IMR-90 (cell line): ENCODE data around the gene SLC25A33. TPM values are rescaled to one million over a fixed set of nuclear protein-coding genes. Genes with fewer than 3 reads are reported as not detected.

Experiments used
- ATAC-seq: fragments of 200-7000 bp; cut with Tn5 transposase; 2 replicates; pipeline ENCODE4 v1.9.1; 2020; ENCODE audit warnings: low read depth, mild to moderate bottlenecking, moderate library complexity
- BruUV-seq: library from RNA; stranded (reverse); fragments of 400-500 nt; replicated peaks from 2 replicates; lab custom pipeline; 2021; lab: Mats Ljungman, UMichigan
- CTCF ChIA-PET: fragments of 300-600 bp; formaldehyde crosslinking; extraction: SDS; loops from one replicate; lab custom pipeline; 2021; ENCODE audit warnings: antibody characterized with exemption; lab: Yijun Ruan, JAX
- POLR2A ChIA-PET: fragments of 300-600 bp; sonication (Branson Sonifier 250); formaldehyde crosslinking; loops from one replicate; lab custom pipeline; 2022; ENCODE audit warnings: antibody characterized with exemption; ENCODE audit not compliant: unreplicated experiment; lab: Charles Lee
- DNase-seq: peaks from one replicate; pipeline ENCODE4 v3.0.0; 2013
- H2AFZ ChIP-seq: replicated peaks from 2 replicates; pipeline ENCODE3; 2013; ENCODE audit warnings: low read length, mild to moderate bottlenecking; ENCODE audit not compliant: poor library complexity
- H2AK5ac ChIP-seq: 2 replicates; pipeline ENCODE4 v1.6.1; 2013; ENCODE audit warnings: low read depth, low read length, inconsistent platforms
- H2AK9ac ChIP-seq: replicated peaks from 2 replicates; pipeline ENCODE3; 2013; ENCODE audit warnings: mild to moderate bottlenecking, low read depth, low read length, moderate library complexity; ENCODE audit not compliant: poor library complexity
- H2BK120ac ChIP-seq: 2 replicates; pipeline ENCODE4 v1.6.1; 2013; ENCODE audit warnings: low read depth, low read length, inconsistent platforms
- H2BK15ac ChIP-seq: 3 replicates; pipeline ENCODE4 v1.6.1; 2013; ENCODE audit warnings: low read depth, low read length, inconsistent platforms
- H2BK20ac ChIP-seq: 2 replicates; pipeline ENCODE4 v1.6.1; 2013; ENCODE audit warnings: low read depth, mild to moderate bottlenecking, inconsistent platforms, low read length, moderate library complexity
- H2BK5ac ChIP-seq: 2 replicates; pipeline ENCODE4 v1.6.1; 2013; ENCODE audit warnings: mild to moderate bottlenecking, low read depth, low read length, inconsistent platforms; ENCODE audit not compliant: poor library complexity, severe bottlenecking
- H3K14ac ChIP-seq: replicated peaks from 2 replicates; pipeline ENCODE4 v1.6.1; 2013; ENCODE audit warnings: low read depth, low read length, inconsistent platforms
- H3K18ac ChIP-seq: 2 replicates; pipeline ENCODE4 v1.6.1; 2013; ENCODE audit warnings: low read depth, low read length, control low read depth
- H3K23ac ChIP-seq: 2 replicates; pipeline ENCODE4 v1.6.1; 2013; ENCODE audit warnings: low read depth, low read length, inconsistent platforms
- H3K27ac ChIP-seq: 2 replicates; pipeline ENCODE4 v1.5.1; 2013; ENCODE audit warnings: mild to moderate bottlenecking, control low read depth, low read length; ENCODE audit not compliant: insufficient read depth
- H3K27me3 ChIP-seq: 2 replicates; pipeline ENCODE4 v1.6.1; 2013; ENCODE audit warnings: low read length; ENCODE audit not compliant: control insufficient read depth, insufficient read depth
- H3K36me3 ChIP-seq: 2 replicates; pipeline ENCODE4 v1.6.1; 2013; ENCODE audit warnings: low read length, mixed read lengths; ENCODE audit not compliant: control insufficient read depth, insufficient read depth
- H3K4ac ChIP-seq: 2 replicates; pipeline ENCODE4 v1.6.1; 2013; ENCODE audit warnings: low read depth, low read length, inconsistent platforms
- H3K4me1 ChIP-seq: 2 replicates; pipeline ENCODE4 v1.6.1; 2013; ENCODE audit warnings: low read length, mixed read lengths; ENCODE audit not compliant: control insufficient read depth, insufficient read depth
- H3K4me2 ChIP-seq: 2 replicates; pipeline ENCODE4 v1.6.1; 2013; ENCODE audit warnings: low read depth, mild to moderate bottlenecking, control low read depth, low read length, moderate library complexity
- H3K4me3 ChIP-seq: 2 replicates; pipeline ENCODE4 v1.5.1; 2013; ENCODE audit warnings: low read depth, mild to moderate bottlenecking, control low read depth, low read length, moderate library complexity; ENCODE audit not compliant: insufficient read depth
- H3K56ac ChIP-seq: 2 replicates; pipeline ENCODE4 v1.6.1; 2013; ENCODE audit warnings: low read length, inconsistent platforms; ENCODE audit not compliant: insufficient read depth; ENCODE audit errors: extremely low read depth
- H3K79me1 ChIP-seq, 2 experiments: 2 replicates each; pipeline ENCODE4 v1.6.1; 2013; ENCODE audit warnings: low read length in 2 of 2, inconsistent platforms in 1 of 2, low read depth in 1 of 2
- H3K9ac ChIP-seq: 2 replicates; pipeline ENCODE4 v1.6.1; 2013; ENCODE audit warnings: low read depth, low read length, control low read depth
- H3K9me1 ChIP-seq: 2 replicates; pipeline ENCODE4 v1.6.1; 2013; ENCODE audit warnings: low read length, inconsistent platforms; ENCODE audit not compliant: insufficient read depth
- H3K9me3 ChIP-seq: 2 replicates; pipeline ENCODE4 v1.6.1; 2013; ENCODE audit warnings: low read length; ENCODE audit not compliant: control insufficient read depth, insufficient read depth
- H4K20me1 ChIP-seq: 2 replicates; pipeline ENCODE4 v1.6.1; 2013; ENCODE audit warnings: low read length, inconsistent platforms; ENCODE audit not compliant: insufficient read depth
- H4K5ac ChIP-seq: 2 replicates; pipeline ENCODE4 v1.6.1; 2013; ENCODE audit warnings: mild to moderate bottlenecking, low read depth, low read length, control low read depth
- H4K8ac ChIP-seq, 2 experiments: 2 replicates each; pipeline ENCODE4 v1.6.1; 2013; ENCODE audit warnings: low read depth in 2 of 2, low read length in 2 of 2, control low read depth in 1 of 2, inconsistent platforms in 1 of 2
- H4K91ac ChIP-seq: 2 replicates; pipeline ENCODE4 v1.6.1; 2013; ENCODE audit warnings: low read depth, low read length, inconsistent platforms; ENCODE audit not compliant: insufficient read depth
- CEBPB ChIP-seq: IDR thresholded peaks from 2 replicates; pipeline ENCODE4 v1.6.1; 2012; ENCODE audit warnings: low read depth, low read length, improper control_type of control experiment
- FOS ChIP-seq: fragments of 150-350 bp; IDR thresholded peaks from 2 replicates; pipeline ENCODE4 v1.6.1; 2016; ENCODE audit warnings: low read depth, low read length
- MAFK ChIP-seq: IDR thresholded peaks from 2 replicates; pipeline ENCODE4 v1.6.1; 2012; ENCODE audit warnings: low read depth, low read length, improper control_type of control experiment
- MAZ ChIP-seq: IDR thresholded peaks from 2 replicates; pipeline ENCODE4 v1.6.1; 2012; ENCODE audit warnings: low read depth, mild to moderate bottlenecking, low read length, improper control_type of control experiment, moderate library complexity, borderline replicate concordance
- MXI1 ChIP-seq: IDR thresholded peaks from 2 replicates; pipeline ENCODE4 v1.6.1; 2012; ENCODE audit warnings: low read depth, mild to moderate bottlenecking, low read length, moderate library complexity, borderline replicate concordance
- NFE2L2 ChIP-seq: fragments of 150-350 bp; IDR thresholded peaks from 2 replicates; pipeline ENCODE4 v1.6.1; 2016; ENCODE audit warnings: low read depth, mild to moderate bottlenecking, low read length
- POLR2A ChIP-seq: IDR thresholded peaks from 2 replicates; pipeline ENCODE4 v1.6.1; 2012; ENCODE audit warnings: mild to moderate bottlenecking, low read depth, low read length
- RAD21 ChIP-seq: IDR thresholded peaks from 2 replicates; pipeline ENCODE4 v1.6.1; 2012; ENCODE audit warnings: low read length, improper control_type of control experiment
- RCOR1 ChIP-seq: IDR thresholded peaks from 2 replicates; pipeline ENCODE4 v1.6.1; 2012; ENCODE audit warnings: mild to moderate bottlenecking, low read length, improper control_type of control experiment; ENCODE audit not compliant: insufficient replicate concordance
- RFX5 ChIP-seq: IDR thresholded peaks from 2 replicates; pipeline ENCODE4 v1.8.0; 2012; ENCODE audit warnings: low read depth, mild to moderate bottlenecking, low read length, moderate library complexity
- SMC3 ChIP-seq: fragments of 150-350 bp; IDR thresholded peaks from 2 replicates; pipeline ENCODE4 v1.6.1; 2016; ENCODE audit warnings: low read depth, mild to moderate bottlenecking, antibody characterized with exemption, low read length, moderate library complexity
- WGBS, 2 experiments: methylation state at CpG; one replicate each; pipeline versions ENCODE4 v1.1.5 to v1.1.7; 2013; ENCODE audit warnings: missing lambda C conversion rate in 2 of 2; ENCODE audit not compliant: insufficient read length in 1 of 2; ENCODE audit errors: extremely low coverage in 2 of 2; 5-methylcytosine and 5-hydroxymethylcytosine counted together
- dilution Hi-C: fragments of 300-500 bp; cut with HindIII; formaldehyde crosslinking; loops from one replicate; pipeline ENCODE4 v1.14.3; 2018; ENCODE audit warnings: low sequenced_read_pairs; ENCODE audit not compliant: unreplicated experiment
- in situ Hi-C: fragments of 300-500 bp; cut with MboI; formaldehyde crosslinking; loops from 3 replicates; pipeline ENCODE4 v1.14.3; 2019; ENCODE audit warnings: low sequenced_read_pairs, inconsistent platforms, mixed read lengths
- intact Hi-C: fragments of 100-400 bp; cut with micrococcal nuclease; formaldehyde crosslinking; loops from 2 replicates; pipeline ENCODE4 v1.10.0; 2022
- polyA plus RNA-seq, 3 experiments: library from polyadenylated mRNA; depleted of rRNA; stranded (reverse); fragments of >200 nt; gene quantifications; 2 replicates each; pipeline ENCODE4 v1.2.3, GENCODE V29; 2012; ENCODE audit warnings: low replicate concordance in 1 of 3
- total RNA-seq: library from RNA; depleted of rRNA; stranded (reverse); fragments of >200 nt; gene quantifications from 2 replicates; pipeline ENCODE4 v1.2.3, GENCODE V29; 2012
- TF ChIP-seq, protein P1 (sequence below): fragments of 150-350 bp; IDR thresholded peaks from 2 replicates; pipeline ENCODE4 v1.6.1; 2017; ENCODE audit warnings: mild to moderate bottlenecking, antibody characterized with exemption, low read length, low read depth
- TF ChIP-seq, protein P2 (sequence below): fragments of 150-350 bp; IDR thresholded peaks from 2 replicates; pipeline ENCODE4 v1.6.1; 2016; ENCODE audit warnings: low read depth, mild to moderate bottlenecking, low read length, moderate library complexity, borderline replicate concordance

The SLC25A33 gene
- total and polyA plus RNA-seq, 2 of the 4 experiments (the other 2 are of a cell fraction) = 2.5 to 3.0 TPM

DNA sequence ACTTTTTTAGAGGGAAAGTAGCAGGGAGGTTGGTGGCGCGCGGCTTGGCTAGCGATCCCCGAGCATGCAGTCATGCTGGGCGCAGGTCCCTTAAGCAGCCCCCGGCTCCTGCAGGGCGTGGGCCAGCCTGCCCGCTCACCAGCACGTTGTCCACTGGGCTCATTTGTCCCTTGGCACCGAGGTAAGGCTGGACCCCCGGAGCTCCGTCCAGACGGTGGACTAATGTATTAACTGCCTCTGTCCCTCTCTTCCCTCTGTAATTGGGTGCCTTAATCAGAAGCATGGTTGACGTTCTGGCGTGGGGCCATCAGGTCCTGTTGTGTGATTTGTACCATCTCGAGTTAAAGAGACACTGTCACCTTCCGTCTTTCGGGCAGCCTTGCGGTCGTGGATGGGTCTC is 67.2 kb downstream of the SLC25A33 start:
- Histone ChIP-seq H2AK5ac (no peak overlapping the region), H3K9me3 (no peaks in the 10 kb centered on the region), H3K23ac (no peak overlapping the region), H4K91ac (no peak overlapping the region), H3K4me2 (no peak overlapping the region), H4K5ac (no peak overlapping the region), H2AK9ac (peak overlapping the region; percentile 1), H3K14ac (no peak overlapping the region), H3K79me1 (no peaks in the 10 kb centered on the region), H3K4me1 (no peaks in the 10 kb centered on the region; the same call in 1 of the 2 replicates), H3K4me3 (no peak overlapping the region), H4K20me1 (no peaks in the 10 kb centered on the region; the same call in 1 of the 2 replicates), H2BK5ac (no peak overlapping the region), H3K18ac (no peak overlapping the region), H3K36me3 (peaks cover 26% of the 10 kb centered on the region), H4K8ac (no peak overlapping the region), H2BK120ac (no peak overlapping the region), H2BK15ac (no peak overlapping the region), H3K56ac (no peak overlapping the region), H2AFZ (no peak overlapping the region), H3K27me3 (no peaks in the 10 kb centered on the region), H3K27ac (no peak overlapping the region), H3K9ac (no peak overlapping the region), H2BK20ac (no peak overlapping the region), H3K9me1 (no peaks in the 10 kb centered on the region), H3K4ac (no peak overlapping the region)
- TF ChIP-seq SMC3 (no peak), CEBPB (no peak), MAFK (no peak), RCOR1 (no peak), MAZ (no peak), RAD21 (no peak), NFE2L2 (no peak), MXI1 (no peak), FOS (no peak), RFX5 (no peak), POLR2A (no peak)
- TF ChIP-seq, protein P1, sequence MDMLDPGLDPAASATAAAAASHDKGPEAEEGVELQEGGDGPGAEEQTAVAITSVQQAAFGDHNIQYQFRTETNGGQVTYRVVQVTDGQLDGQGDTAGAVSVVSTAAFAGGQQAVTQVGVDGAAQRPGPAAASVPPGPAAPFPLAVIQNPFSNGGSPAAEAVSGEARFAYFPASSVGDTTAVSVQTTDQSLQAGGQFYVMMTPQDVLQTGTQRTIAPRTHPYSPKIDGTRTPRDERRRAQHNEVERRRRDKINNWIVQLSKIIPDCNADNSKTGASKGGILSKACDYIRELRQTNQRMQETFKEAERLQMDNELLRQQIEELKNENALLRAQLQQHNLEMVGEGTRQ = no peak
- TF ChIP-seq, protein P2, sequence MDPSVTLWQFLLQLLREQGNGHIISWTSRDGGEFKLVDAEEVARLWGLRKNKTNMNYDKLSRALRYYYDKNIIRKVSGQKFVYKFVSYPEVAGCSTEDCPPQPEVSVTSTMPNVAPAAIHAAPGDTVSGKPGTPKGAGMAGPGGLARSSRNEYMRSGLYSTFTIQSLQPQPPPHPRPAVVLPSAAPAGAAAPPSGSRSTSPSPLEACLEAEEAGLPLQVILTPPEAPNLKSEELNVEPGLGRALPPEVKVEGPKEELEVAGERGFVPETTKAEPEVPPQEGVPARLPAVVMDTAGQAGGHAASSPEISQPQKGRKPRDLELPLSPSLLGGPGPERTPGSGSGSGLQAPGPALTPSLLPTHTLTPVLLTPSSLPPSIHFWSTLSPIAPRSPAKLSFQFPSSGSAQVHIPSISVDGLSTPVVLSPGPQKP = no peak
- intact Hi-C loops (no loop called here), in situ Hi-C loops (no loop called here), dilution Hi-C loops (no loop called here)
- no peak for ATAC-seq
- 86% methylated on average over 7 of the region's 21 CpGs; no CpG with 5 or more reads in 1 of the 2 experiments for WGBS, 2 experiments
- BruUV-seq = no TSS peak
- ChIA-PET POLR2A (no interaction called here), CTCF (no interaction called here)
- DNase-seq = no peak
